Measurements from ENCODE around the gene RBP2. TPM values are rescaled to one million over a fixed set of nuclear protein-coding genes. Genes with fewer than 3 reads are reported as not detected.

RBP2 gene
- total and polyA plus RNA-seq, 4 donors, result 0.33 to 1.3 (median 1.1) TPM; not detected in 1

DNA sequence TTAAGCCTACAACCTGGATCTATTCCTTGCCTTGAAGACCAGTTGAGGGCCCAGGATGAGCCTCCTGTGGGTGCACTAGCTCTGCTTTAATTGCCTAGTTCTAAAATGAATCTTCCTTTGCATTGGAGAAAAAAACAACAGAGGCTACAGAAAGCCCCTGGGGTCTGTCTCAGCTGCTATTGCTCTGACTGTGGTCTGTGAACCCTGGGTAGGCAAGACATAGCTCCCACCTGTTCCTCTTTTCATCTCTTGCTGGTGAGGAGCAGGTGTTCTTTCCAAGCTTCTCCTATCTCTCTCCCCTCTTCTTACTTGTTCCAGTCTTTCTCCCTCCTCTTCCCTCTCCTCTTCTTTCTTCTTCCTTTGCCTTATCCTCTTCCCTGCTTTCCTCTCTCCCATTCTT, 28.8 kb downstream of the RBP2 start:
- no peaks in the 10 kb centered on the region for H3K4me1 ChIP-seq (ENCODE audit: control insufficient read depth in 5 of 5, insufficient read depth in 5 of 5, low read length in 5 of 5)
- DNase-seq, result no peak
- no peaks in the 10 kb centered on the region for H3K9me3 ChIP-seq (ENCODE audit: control insufficient read depth in 4 of 4, insufficient read depth in 3 of 4, low read length in 3 of 4)
- no peak overlapping the region for H3K27ac ChIP-seq (ENCODE audit: low read depth in 1 of 2, low read length in 1 of 2)
- H3K9ac ChIP-seq (ENCODE audit: insufficient read depth in 1 of 2, low read length in 2 of 2), result no peak overlapping the region
- H3K4me3 ChIP-seq, result no peak overlapping the region
- no peak for ATAC-seq (ENCODE audit: insufficient read depth, low FRiP score)
- no peaks in the 10 kb centered on the region for H3K36me3 ChIP-seq (ENCODE audit: control insufficient read depth in 4 of 4, insufficient read depth in 4 of 4, low read length in 4 of 4)
- no peaks in the 10 kb centered on the region for H3K27me3 ChIP-seq (ENCODE audit: control insufficient read depth in 3 of 3, insufficient read depth in 3 of 3, low read length in 2 of 3)
- TF ChIP-seq, protein P1, sequence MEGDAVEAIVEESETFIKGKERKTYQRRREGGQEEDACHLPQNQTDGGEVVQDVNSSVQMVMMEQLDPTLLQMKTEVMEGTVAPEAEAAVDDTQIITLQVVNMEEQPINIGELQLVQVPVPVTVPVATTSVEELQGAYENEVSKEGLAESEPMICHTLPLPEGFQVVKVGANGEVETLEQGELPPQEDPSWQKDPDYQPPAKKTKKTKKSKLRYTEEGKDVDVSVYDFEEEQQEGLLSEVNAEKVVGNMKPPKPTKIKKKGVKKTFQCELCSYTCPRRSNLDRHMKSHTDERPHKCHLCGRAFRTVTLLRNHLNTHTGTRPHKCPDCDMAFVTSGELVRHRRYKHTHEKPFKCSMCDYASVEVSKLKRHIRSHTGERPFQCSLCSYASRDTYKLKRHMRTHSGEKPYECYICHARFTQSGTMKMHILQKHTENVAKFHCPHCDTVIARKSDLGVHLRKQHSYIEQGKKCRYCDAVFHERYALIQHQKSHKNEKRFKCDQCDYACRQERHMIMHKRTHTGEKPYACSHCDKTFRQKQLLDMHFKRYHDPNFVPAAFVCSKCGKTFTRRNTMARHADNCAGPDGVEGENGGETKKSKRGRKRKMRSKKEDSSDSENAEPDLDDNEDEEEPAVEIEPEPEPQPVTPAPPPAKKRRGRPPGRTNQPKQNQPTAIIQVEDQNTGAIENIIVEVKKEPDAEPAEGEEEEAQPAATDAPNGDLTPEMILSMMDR (IDR thresholded peaks at IDR 0.05; ENCODE audit: control extremely low read depth, extremely low read depth), result no peak

DNA sequence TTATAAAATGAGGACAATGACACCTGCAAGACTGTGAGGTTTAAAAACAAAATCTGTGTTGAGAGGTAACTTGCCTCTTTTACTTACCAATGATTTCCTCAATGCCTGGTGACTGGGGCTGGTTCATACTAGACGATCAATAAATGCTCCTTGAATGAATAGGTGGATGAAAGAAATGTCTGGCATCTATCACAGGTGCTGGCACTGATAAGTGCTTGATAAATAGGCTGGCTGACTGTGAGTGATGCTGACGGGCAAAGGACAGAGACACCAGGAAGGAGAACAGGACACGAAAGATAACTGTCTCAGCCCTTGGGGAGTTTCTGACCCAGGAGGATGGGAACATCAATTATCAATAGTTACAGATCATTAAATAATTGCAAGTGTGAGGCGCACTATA, 31.9 kb downstream of the RBP2 start:
- TF ChIP-seq, protein P1 (IDR thresholded peaks at IDR 0.05; ENCODE audit: control extremely low read depth, extremely low read depth), result no peak
- Histone ChIP-seq H3K4me1 (ENCODE audit: control insufficient read depth in 5 of 5, insufficient read depth in 5 of 5, low read length in 5 of 5) (no peaks in the 10 kb centered on the region), H3K9me3 (ENCODE audit: control insufficient read depth in 4 of 4, insufficient read depth in 3 of 4, low read length in 3 of 4) (no peaks in the 10 kb centered on the region), H3K36me3 (ENCODE audit: control insufficient read depth in 4 of 4, insufficient read depth in 4 of 4, low read length in 4 of 4) (no peaks in the 10 kb centered on the region), H3K27me3 (ENCODE audit: control insufficient read depth in 3 of 3, insufficient read depth in 3 of 3, low read length in 2 of 3) (no peaks in the 10 kb centered on the region), H3K4me3 (no peak overlapping the region), H3K27ac (ENCODE audit: low read depth in 1 of 2, low read length in 1 of 2) (no peak overlapping the region), H3K9ac (ENCODE audit: insufficient read depth in 1 of 2, low read length in 2 of 2) (no peak overlapping the region)
- WGBS, 2 donors, result 87 to 96% methylated on average over 4 of the region's 4 CpGs
- DNase-seq (no peak), ATAC-seq (ENCODE audit: insufficient read depth, low FRiP score) (no peak)

DNA sequence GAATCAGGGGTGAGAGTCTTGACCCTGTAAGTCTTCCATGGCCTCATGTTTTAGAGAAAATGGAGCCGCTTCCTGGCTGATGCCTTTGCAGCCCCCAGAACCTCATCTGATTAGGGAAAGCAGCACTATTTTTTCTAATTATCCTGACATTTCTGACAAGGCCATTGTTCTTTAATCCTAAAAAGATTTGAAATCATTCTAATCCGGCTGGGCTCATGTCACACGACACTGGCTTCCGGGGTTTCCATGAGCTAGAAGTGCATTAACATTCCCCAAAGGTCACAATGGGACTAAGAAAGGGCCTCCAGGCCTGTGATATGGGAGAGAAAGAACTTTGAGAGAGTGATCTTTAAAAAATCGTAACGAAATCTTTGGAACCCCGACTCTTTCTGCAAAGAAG, 33.1 kb downstream of the RBP2 start:
- WGBS, 2 donors, result 95 to 96% methylated on average over 7 of the region's 7 CpGs
- TF ChIP-seq, protein P1 (IDR thresholded peaks at IDR 0.05; ENCODE audit: control extremely low read depth, extremely low read depth), result no peak
- Histone ChIP-seq H3K27ac (ENCODE audit: low read depth in 1 of 2, low read length in 1 of 2) (no peak overlapping the region), H3K4me3 (no peak overlapping the region), H3K9me3 (ENCODE audit: control insufficient read depth in 4 of 4, insufficient read depth in 3 of 4, low read length in 3 of 4) (no peaks in the 10 kb centered on the region), H3K27me3 (ENCODE audit: control insufficient read depth in 3 of 3, insufficient read depth in 3 of 3, low read length in 2 of 3) (no peaks in the 10 kb centered on the region), H3K9ac (ENCODE audit: insufficient read depth in 1 of 2, low read length in 2 of 2) (no peak overlapping the region), H3K4me1 (ENCODE audit: control insufficient read depth in 5 of 5, insufficient read depth in 5 of 5, low read length in 5 of 5) (no peaks in the 10 kb centered on the region), H3K36me3 (ENCODE audit: control insufficient read depth in 4 of 4, insufficient read depth in 4 of 4, low read length in 4 of 4) (no peaks in the 10 kb centered on the region)
- ATAC-seq (ENCODE audit: insufficient read depth, low FRiP score), result no peak
- DNase-seq, result no peak

DNA sequence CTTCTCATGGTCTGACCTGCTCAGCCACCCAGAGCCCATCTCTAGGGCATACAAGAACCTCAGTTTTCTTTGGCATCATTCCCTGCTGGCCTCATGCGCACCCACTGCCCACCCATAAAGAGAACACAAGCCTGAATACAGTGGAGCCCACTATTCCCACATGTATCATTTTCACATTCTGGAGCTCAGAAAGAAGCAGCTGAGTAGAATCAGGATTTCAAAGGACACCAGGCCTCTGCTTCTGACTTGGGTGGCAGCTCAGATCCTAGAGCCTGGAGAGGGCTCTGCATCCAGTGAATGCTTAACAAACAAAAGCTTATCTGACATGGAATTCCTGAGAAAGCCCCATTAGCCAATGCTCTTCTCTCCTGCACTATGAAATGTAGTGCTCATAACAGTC, 34.7 kb downstream of the RBP2 start:
- ATAC-seq (ENCODE audit: insufficient read depth, low FRiP score) (no peak), DNase-seq (no peak)
- Histone ChIP-seq H3K9ac (ENCODE audit: insufficient read depth in 1 of 2, low read length in 2 of 2) (no peak overlapping the region), H3K36me3 (ENCODE audit: control insufficient read depth in 4 of 4, insufficient read depth in 4 of 4, low read length in 4 of 4) (no peaks in the 10 kb centered on the region), H3K4me3 (no peak overlapping the region), H3K4me1 (ENCODE audit: control insufficient read depth in 5 of 5, insufficient read depth in 5 of 5, low read length in 5 of 5) (no peaks in the 10 kb centered on the region), H3K9me3 (ENCODE audit: control insufficient read depth in 4 of 4, insufficient read depth in 3 of 4, low read length in 3 of 4) (no peaks in the 10 kb centered on the region), H3K27me3 (ENCODE audit: control insufficient read depth in 3 of 3, insufficient read depth in 3 of 3, low read length in 2 of 3) (no peaks in the 10 kb centered on the region), H3K27ac (ENCODE audit: low read depth in 1 of 2, low read length in 1 of 2) (no peak overlapping the region)
- TF ChIP-seq, protein P1 (IDR thresholded peaks at IDR 0.05; ENCODE audit: control extremely low read depth, extremely low read depth), result no peak
- 88 to 96% methylated on average over 1 of the region's 1 CpG for WGBS, 2 donors
